Transverse colon (tissue), 4 donors: Measurements from ENCODE around the gene PLPP3. TPM values are rescaled to one million over a fixed set of nuclear protein-coding genes. Genes with fewer than 3 reads are reported as not detected.

ENCODE experiments used
- DNase-seq: peaks from one replicate; pipeline ENCODE4 v3.0.0-alpha.2; 2019
- H3K27ac ChIP-seq, 4 donors: fragments of 200-600 bp; sonication (generic); 2 replicates each; pipeline ENCODE4 v1.5.1; 2016 to 2018; ENCODE audit warnings: inconsistent platforms in 4 of 4
- H3K27me3 ChIP-seq: fragments of 200-600 bp; sonication (generic); 2 replicates; pipeline ENCODE4 v1.5.1; 2017; ENCODE audit warnings: inconsistent platforms
- H3K36me3 ChIP-seq, 4 donors: fragments of 200-600 bp; sonication (generic); 2 replicates each; pipeline ENCODE4 v1.5.1; 2017 to 2019; ENCODE audit warnings: inconsistent platforms in 4 of 4
- H3K4me1 ChIP-seq, 4 donors: fragments of 200-600 bp; sonication (generic); 2 replicates each; pipeline ENCODE4 v1.5.1; 2017 to 2020; ENCODE audit warnings: inconsistent platforms in 4 of 4
- H3K4me3 ChIP-seq, 4 donors: fragments of 200-600 bp; sonication (generic); 1 replicate in 1 of 4; 2 replicates in 3 of 4; pipeline versions ENCODE4 v1.5.1 to v1.6.1; 2017 to 2019; ENCODE audit warnings: inconsistent platforms in 4 of 4
- H3K9me3 ChIP-seq, 2 donors: fragments of 200-600 bp; sonication (generic); 2 replicates each; pipeline ENCODE4 v1.5.1; 2017 to 2019; ENCODE audit warnings: inconsistent platforms in 2 of 2
- EP300 ChIP-seq: sonication (generic); formaldehyde crosslinking; IDR thresholded peaks from one replicate; pipeline ENCODE4 v1.6.1; 2017; ENCODE audit warnings: antibody characterized with exemption, low read depth
- POLR2A ChIP-seq: fragments of 450-650 bp; IDR thresholded peaks from one replicate; pipeline ENCODE4 v1.6.1; 2016; ENCODE audit warnings: antibody characterized with exemption, mild to moderate bottlenecking, moderate library complexity
- POLR2AphosphoS5 ChIP-seq, 3 donors: sonication (generic); formaldehyde crosslinking; IDR thresholded peaks; one replicate each; pipeline ENCODE4 v1.6.1; 2016; ENCODE audit warnings: antibody characterized with exemption in 3 of 3
- WGBS, 2 donors: methylation state at CpG; one replicate each; pipeline ENCODE4 v1.1.5; 2018; ENCODE audit warnings: low coverage in 1 of 2; 5-methylcytosine and 5-hydroxymethylcytosine counted together
- in situ Hi-C, 4 donors: fragments of 200-750 bp; cut with MboI; loops; one replicate each; pipeline versions ENCODE4 v1.15.0 to v1.15.1; 2017; ENCODE audit warnings: low sequenced_read_pairs in 3 of 4, low pct_ligation_motif_present in 1 of 4, low pct_unique_long_range_greater_than_20kb in 1 of 4
- intact Hi-C: fragments of 100-400 bp; cut with DNase I; formaldehyde crosslinking; loops from one replicate; pipeline ENCODE4 v1.15.1; 2023; ENCODE audit warnings: low total_unique reads
- total RNA-seq, 4 donors: library from RNA; depleted of rRNA; stranded (reverse); fragments of >200 nt; gene quantifications; one replicate each; pipeline ENCODE4 v1.1.0, GENCODE V29; 2016
- TF ChIP-seq, protein P1 (sequence below), 5 experiments: fragments of 200-600 bp in 3 of 5; fragments of 450-650 bp in 2 of 5; sonication (generic) in 3 of 5; IDR thresholded peaks; 1 replicate in 2 of 5; 2 replicates in 3 of 5; pipeline ENCODE4 v1.5.1; 2016 to 2017; ENCODE audit warnings: antibody characterized with exemption in 5 of 5, inconsistent platforms in 3 of 5, mild to moderate bottlenecking in 2 of 5, moderate library complexity in 1 of 5

The PLPP3 gene
- total RNA-seq, 4 donors from 2014 or later = 51.2 to 75.1 (median 63.3) TPM

DNA sequence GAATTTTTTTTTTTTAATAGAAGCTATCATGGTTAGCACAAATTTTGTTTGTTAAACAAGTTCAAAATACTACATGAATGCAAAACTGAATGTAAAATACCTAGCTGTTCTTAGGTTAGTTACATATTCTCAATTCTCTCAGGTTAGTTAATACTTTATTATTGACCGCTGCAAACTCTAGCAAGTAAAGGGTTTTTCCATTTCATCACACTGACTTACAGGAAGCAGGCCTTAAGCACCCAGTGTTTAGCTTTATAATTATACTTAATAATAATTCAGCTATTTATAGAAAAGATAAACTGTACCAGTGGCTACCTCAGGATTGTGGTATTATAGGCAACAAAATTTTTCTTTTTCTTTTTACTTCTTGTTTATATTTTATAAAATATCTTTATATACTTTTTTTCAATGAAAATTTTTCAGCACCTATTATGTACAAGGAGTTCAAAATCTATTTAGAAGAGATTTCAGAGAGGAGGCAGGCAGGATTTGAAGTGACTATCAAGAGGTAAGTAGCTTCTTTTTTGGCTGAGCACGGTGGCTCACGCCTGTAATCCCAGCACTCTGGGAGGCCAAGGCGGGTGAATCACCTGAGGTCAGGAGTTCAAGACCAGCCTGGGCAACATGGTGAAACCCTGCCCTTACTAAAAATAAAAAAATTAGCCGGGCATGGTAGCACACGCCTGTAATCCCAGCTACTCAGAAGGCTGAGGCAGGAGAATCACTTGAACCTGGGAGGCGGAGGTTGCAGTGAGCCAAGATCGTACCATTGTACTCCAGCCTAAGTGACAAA, 17.9 kb downstream of the PLPP3 start:
- no peaks in the 10 kb centered on the region for H3K27me3 ChIP-seq
- H3K4me3 ChIP-seq = no peak overlapping the region
- peaks cover 4 to 18% (median 6%) of the 10 kb centered on the region in 4 donors for H3K4me1 ChIP-seq
- H3K9me3 ChIP-seq = no peaks in the 10 kb centered on the region
- WGBS, 2 donors = 87 to 98% methylated on average over 3 to 8 of the region's 8 CpGs
- TF ChIP-seq EP300 (no peak), POLR2A (no peak), POLR2AphosphoS5 (IDR thresholded peaks at IDR 0.05) (no peak)
- TF ChIP-seq, protein P1, sequence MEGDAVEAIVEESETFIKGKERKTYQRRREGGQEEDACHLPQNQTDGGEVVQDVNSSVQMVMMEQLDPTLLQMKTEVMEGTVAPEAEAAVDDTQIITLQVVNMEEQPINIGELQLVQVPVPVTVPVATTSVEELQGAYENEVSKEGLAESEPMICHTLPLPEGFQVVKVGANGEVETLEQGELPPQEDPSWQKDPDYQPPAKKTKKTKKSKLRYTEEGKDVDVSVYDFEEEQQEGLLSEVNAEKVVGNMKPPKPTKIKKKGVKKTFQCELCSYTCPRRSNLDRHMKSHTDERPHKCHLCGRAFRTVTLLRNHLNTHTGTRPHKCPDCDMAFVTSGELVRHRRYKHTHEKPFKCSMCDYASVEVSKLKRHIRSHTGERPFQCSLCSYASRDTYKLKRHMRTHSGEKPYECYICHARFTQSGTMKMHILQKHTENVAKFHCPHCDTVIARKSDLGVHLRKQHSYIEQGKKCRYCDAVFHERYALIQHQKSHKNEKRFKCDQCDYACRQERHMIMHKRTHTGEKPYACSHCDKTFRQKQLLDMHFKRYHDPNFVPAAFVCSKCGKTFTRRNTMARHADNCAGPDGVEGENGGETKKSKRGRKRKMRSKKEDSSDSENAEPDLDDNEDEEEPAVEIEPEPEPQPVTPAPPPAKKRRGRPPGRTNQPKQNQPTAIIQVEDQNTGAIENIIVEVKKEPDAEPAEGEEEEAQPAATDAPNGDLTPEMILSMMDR (IDR thresholded peaks at IDR 0.05) = no peak
- intact Hi-C loops (no loop called here), in situ Hi-C loops (no loop called here)
- H3K36me3 ChIP-seq = no peaks in the 10 kb centered on the region
- DNase-seq = no peak
- no peak overlapping the region for H3K27ac ChIP-seq

DNA sequence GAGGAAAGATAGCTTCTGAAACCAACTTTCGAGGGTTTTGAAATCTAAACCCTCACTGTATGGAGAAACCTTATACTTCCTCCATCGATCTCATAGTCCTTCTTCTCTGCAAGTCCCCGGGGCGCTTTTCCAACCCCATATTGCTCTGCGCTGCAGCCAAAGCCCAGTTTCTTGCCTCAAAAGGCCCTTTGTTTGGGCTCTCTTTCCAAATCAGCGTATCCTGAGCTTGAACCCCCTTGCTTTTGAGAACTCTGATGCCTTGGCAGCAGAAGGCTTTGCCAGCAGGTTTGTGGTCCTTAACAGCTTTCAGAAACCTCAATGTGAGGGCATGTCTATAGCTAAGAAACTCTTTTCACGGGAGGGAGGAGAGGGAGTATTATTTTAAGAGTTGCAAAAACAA, 21.6 kb downstream of the PLPP3 start:
- no peaks in the 10 kb centered on the region for H3K27me3 ChIP-seq
- no peak overlapping the region for H3K27ac ChIP-seq
- 78 to 85% methylated on average over 3 to 7 of the region's 7 CpGs for WGBS, 2 donors
- in situ Hi-C loops = no loop called here
- H3K4me1 ChIP-seq = no peaks in the 10 kb centered on the region
- H3K9me3 ChIP-seq = no peaks in the 10 kb centered on the region
- no peak overlapping the region for H3K4me3 ChIP-seq
- no peak for DNase-seq
- intact Hi-C loops = no loop called here
- no peaks in the 10 kb centered on the region for H3K36me3 ChIP-seq
- no peak for TF ChIP-seq POLR2AphosphoS5 (IDR thresholded peaks at IDR 0.05)
- no peak for TF ChIP-seq POLR2A
- TF ChIP-seq, protein P1 (IDR thresholded peaks at IDR 0.05) = no peak
- TF ChIP-seq EP300 = no peak

DNA sequence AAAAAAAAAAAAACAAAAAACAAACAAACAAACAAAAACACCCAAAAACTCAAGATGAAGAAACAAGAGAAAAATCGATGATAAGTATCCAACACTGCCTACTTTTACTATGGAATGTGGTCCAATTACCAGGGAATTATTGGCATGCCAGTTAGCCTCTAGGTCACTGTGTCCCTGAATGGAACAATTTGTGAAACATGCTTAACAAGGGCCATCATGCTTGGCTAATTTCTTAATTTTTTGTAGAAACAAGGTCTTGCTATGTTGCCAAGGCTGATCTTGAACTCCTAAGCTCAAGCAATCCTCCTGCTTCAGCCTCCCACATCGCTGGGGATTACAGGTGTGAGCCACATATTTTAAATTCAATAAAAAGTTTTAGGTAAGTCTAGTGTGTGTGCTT, 23.9 kb downstream of the PLPP3 start:
- Histone ChIP-seq H3K9me3 (no peaks in the 10 kb centered on the region), H3K4me3 (no peak overlapping the region), H3K27me3 (no peaks in the 10 kb centered on the region), H3K36me3 (no peaks in the 10 kb centered on the region), H3K4me1 (peaks cover 0 to 3% (median 0%) of the 10 kb centered on the region in 4 donors), H3K27ac (no peak overlapping the region)
- no peak for DNase-seq
- in situ Hi-C loops = no loop called here
- TF ChIP-seq POLR2AphosphoS5 (IDR thresholded peaks at IDR 0.05) = no peak
- TF ChIP-seq EP300 = no peak
- TF ChIP-seq, protein P1 (IDR thresholded peaks at IDR 0.05) = no peak
- no peak for TF ChIP-seq POLR2A
- 88 to 100% methylated on average over 1 to 2 of the region's 2 CpGs for WGBS, 2 donors
- intact Hi-C loops = no loop called here

DNA sequence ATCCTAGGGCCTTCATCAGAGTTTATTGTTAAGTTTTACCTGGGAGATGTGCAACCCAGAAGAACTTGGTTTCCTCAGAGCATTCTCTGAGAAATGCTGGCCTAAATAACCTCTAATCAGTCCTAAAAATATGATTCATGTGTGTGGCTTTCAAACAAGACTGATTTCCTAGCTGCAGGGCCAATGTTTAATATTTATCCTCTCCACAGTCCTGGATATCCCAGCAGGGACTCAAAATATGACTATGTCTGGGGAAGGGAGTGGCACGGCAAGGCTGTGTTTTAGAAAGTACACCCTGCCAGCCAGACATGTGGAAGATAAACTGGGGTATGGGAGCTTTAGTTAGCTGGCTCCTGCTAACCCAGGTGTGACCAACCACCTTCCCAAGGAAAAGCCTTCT, 26.3 kb downstream of the PLPP3 start:
- in situ Hi-C loops = no loop called here
- DNase-seq = no peak
- 0% methylated on average over 1 of the region's 1 CpG; no CpG with 5 or more reads in 1 of the 2 donors for WGBS, 2 donors
- intact Hi-C loops = no loop called here
- no peak overlapping the region for H3K4me3 ChIP-seq
- TF ChIP-seq, protein P1 (IDR thresholded peaks at IDR 0.05) = no peak
- TF ChIP-seq EP300 (no peak), POLR2A (no peak), POLR2AphosphoS5 (IDR thresholded peaks at IDR 0.05) (no peak)
- H3K36me3 ChIP-seq = no peaks in the 10 kb centered on the region
- H3K27ac ChIP-seq = no peak overlapping the region
- peaks cover 0 to 5% (median 4%) of the 10 kb centered on the region in 4 donors for H3K4me1 ChIP-seq
- H3K9me3 ChIP-seq = no peaks in the 10 kb centered on the region
- no peaks in the 10 kb centered on the region for H3K27me3 ChIP-seq
